NCI-H2227 treated with DMSO at 0.1 percent for 48 hours (cell line): Measurements from ENCODE around the gene GZMB.
A peak's percentile ranks its signal among the peaks of the same experiment; 100 is the strongest.
"Not testable (repeated sequence)": the region's sequence is repeated elsewhere in the genome, so short reads cannot be mapped to it uniquely, and the experiment has no call there.

ENCODE experiments used
- DNase-seq: peaks from one replicate; lab custom pipeline; 2025; lab: John Stamatoyannopoulos, UW

Gene GZMB

GRCh38 chr14:24634158-24634557, at the start of gene GZMB:
Gene GZMB (minus strand): TSS chr14:24634190. CDS start chr14:24634160, 30 bp downstream.
- no peak for DNase-seq

- no peak for DNase-seq
These were observed 47.1 kb upstream of the GZMB start for GRCh38 chr14:24681056-24681455.

- no peak for DNase-seq
These were observed 46.5 kb upstream of the GZMB start for GRCh38 chr14:24680516-24680915.

GRCh38 chr14:24679248-24679961, 45.4 kb upstream of the GZMB start:
- no peak for DNase-seq

- peak; percentile 88 for DNase-seq
These were observed 44.8 kb upstream of the GZMB start for GRCh38 chr14:24678801-24679247.

- no peak for DNase-seq
These were observed 44.0 kb upstream of the GZMB start for GRCh38 chr14:24677956-24678355.

GRCh38 chr14:24674204-24674970, 40.4 kb upstream of the GZMB start:
- no peak for DNase-seq

GRCh38 chr14:24673534-24674203, 39.7 kb upstream of the GZMB start:
- no peak for DNase-seq

GRCh38 chr14:24673059-24673458, 39.1 kb upstream of the GZMB start:
- no peak for DNase-seq

GRCh38 chr14:24670594-24670993, 36.6 kb upstream of the GZMB start:
- DNase-seq: no peak

- DNase-seq: no peak
These were observed 35.7 kb upstream of the GZMB start for GRCh38 chr14:24669651-24670050.

- no peak for DNase-seq
These were observed 31.5 kb upstream of the GZMB start for GRCh38 chr14:24665440-24665991.

GRCh38 chr14:24664366-24664765, 30.4 kb upstream of the GZMB start:
- no peak for DNase-seq

- DNase-seq: no peak
These were observed 28.8 kb upstream of the GZMB start for GRCh38 chr14:24662753-24663152.

GRCh38 chr14:24659916-24660570, 26.1 kb upstream of the GZMB start:
- no peak for DNase-seq

- DNase-seq: not testable (repeated sequence)
These were observed 14.4 kb upstream of the GZMB start for GRCh38 chr14:24648361-24648760.

- DNase-seq: no peak
These were observed 5.9 kb upstream of the GZMB start for GRCh38 chr14:24639905-24640304.

- no peak for DNase-seq
These were observed 5.3 kb upstream of the GZMB start for GRCh38 chr14:24639270-24639669.

GRCh38 chr14:24633353-24633752, 637 bp downstream of the GZMB start:
- no peak for DNase-seq

- no peak for DNase-seq
These were observed 1.2 kb downstream of the GZMB start for GRCh38 chr14:24632761-24633160.

GRCh38 chr14:24632336-24632735, 1.7 kb downstream of the GZMB start:
- DNase-seq: no peak

GRCh38 chr14:24631749-24632335, 2.1 kb downstream of the GZMB start:
- DNase-seq: no peak
